Ovary (tissue), 9 donors: ENCODE results near the gene STK32C. TPM values are rescaled to one million over a fixed set of nuclear protein-coding genes. Genes with fewer than 3 reads are reported as not detected.
"Not testable (repeated sequence)": the region's sequence is repeated elsewhere in the genome, so short reads cannot be mapped to it uniquely, and the experiment has no call there.

Source experiments
- DNase-seq, 5 donors: peaks; one replicate each; pipeline ENCODE4 v3.0.0-alpha.2; 2019 to 2020
- H3K27ac ChIP-seq, 2 donors: fragments of 200-600 bp; one replicate each; pipeline versions ENCODE4 v1.5.1 to v1.8.0; 2019 to 2022
- H3K27me3 ChIP-seq: fragments of 200-600 bp; one replicate; pipeline ENCODE4 v1.8.0; 2022
- H3K36me3 ChIP-seq: fragments of 200-600 bp; sonication (generic); one replicate; pipeline ENCODE4 v1.5.1; 2019
- H3K4me1 ChIP-seq: one replicate; pipeline ENCODE4 v1.8.1; 2013; ENCODE audit warnings: mild to moderate bottlenecking, moderate library complexity; ENCODE audit not compliant: insufficient read depth
- H3K4me3 ChIP-seq: fragments of 200-600 bp; sonication (generic); one replicate; pipeline ENCODE4 v1.5.1; 2017
- H3K9me3 ChIP-seq, 2 donors: fragments of 200-600 bp in 1 of 2; sonication (generic) in 1 of 2; one replicate each; pipeline versions ENCODE4 v1.5.1 to v1.8.1; 2013 to 2019; ENCODE audit warnings: mild to moderate bottlenecking in 1 of 2, moderate library complexity in 1 of 2
- EP300 ChIP-seq: sonication (generic); formaldehyde crosslinking; IDR thresholded peaks from one replicate; pipeline ENCODE4 v1.6.1; 2017; ENCODE audit warnings: antibody characterized with exemption
- POLR2A ChIP-seq: fragments of 450-650 bp; IDR thresholded peaks from one replicate; pipeline ENCODE4 v1.6.1; 2017; ENCODE audit warnings: antibody characterized with exemption, mild to moderate bottlenecking, moderate library complexity
- WGBS, 3 donors: extraction: QIAGEN DNeasy Blood & Tissue Kit in 1 of 3; methylation state at CpG; one replicate each; pipeline versions ENCODE4 v1.1.5 to v1.1.7; 2013 to 2017; 5-methylcytosine and 5-hydroxymethylcytosine counted together
- intact Hi-C, 4 donors: fragments of 100-400 bp; cut with DNase I; formaldehyde crosslinking; loops; one replicate each; pipeline versions ENCODE4 v1.11.0 to v1.15.1; 2022 to 2023
- polyA plus RNA-seq, 2 donors: library from polyadenylated mRNA; stranded (reverse); fragments of 200-250 nt in 1 of 2; fragments of 350-450 nt in 1 of 2; fragmentation: Illumina TruSeq in 1 of 2; extraction: RNeasy Lipid Tissue Mini Kit (QIAGEN cat#74804) in 1 of 2; gene quantifications; one replicate each; pipeline ENCODE4 v1.2.3, GENCODE V29; 2013 to 2014
- total RNA-seq, 7 donors: library from RNA; depleted of rRNA in 2 of 7; stranded (reverse); fragments of >200 nt in 2 of 7; fragmentation: NEBNext Ultra II Directional in 3 of 7; extraction: Animal tissue kit (Norgen Biotek cat#: 25700) in 3 of 7; gene quantifications; one replicate each; pipeline versions ENCODE4 v1.1.0 to v1.2.4, GENCODE V29; 2016 to 2023
- TF ChIP-seq, protein P1 (sequence below), 3 donors: fragments of 450-650 bp in 2 of 3; fragments of 200-600 bp in 1 of 3; IDR thresholded peaks; one replicate each; pipeline versions ENCODE4 v1.5.1 to v1.8.0; 2016 to 2022; ENCODE audit warnings: antibody characterized with exemption in 3 of 3, mild to moderate bottlenecking in 1 of 3
- donor health status: DM: no; HTN: no; CAD: no; lungs with moderate emphysema.
- donor health status: DM: no; HTN: no; CAD: no.
- donor health status: Bipolar disorder and iron deficiency.
- donor health status: DM: yes; HTN: yes; CAD: no.
- donor health status: DM: no; HTN: no; CAD: no.
- donor health status: DM: yes; HTN: yes; CAD: no.

Gene STK32C
- total and polyA plus RNA-seq, 9 donors, result 2.6 to 13.8 (median 8.8) TPM

DNA sequence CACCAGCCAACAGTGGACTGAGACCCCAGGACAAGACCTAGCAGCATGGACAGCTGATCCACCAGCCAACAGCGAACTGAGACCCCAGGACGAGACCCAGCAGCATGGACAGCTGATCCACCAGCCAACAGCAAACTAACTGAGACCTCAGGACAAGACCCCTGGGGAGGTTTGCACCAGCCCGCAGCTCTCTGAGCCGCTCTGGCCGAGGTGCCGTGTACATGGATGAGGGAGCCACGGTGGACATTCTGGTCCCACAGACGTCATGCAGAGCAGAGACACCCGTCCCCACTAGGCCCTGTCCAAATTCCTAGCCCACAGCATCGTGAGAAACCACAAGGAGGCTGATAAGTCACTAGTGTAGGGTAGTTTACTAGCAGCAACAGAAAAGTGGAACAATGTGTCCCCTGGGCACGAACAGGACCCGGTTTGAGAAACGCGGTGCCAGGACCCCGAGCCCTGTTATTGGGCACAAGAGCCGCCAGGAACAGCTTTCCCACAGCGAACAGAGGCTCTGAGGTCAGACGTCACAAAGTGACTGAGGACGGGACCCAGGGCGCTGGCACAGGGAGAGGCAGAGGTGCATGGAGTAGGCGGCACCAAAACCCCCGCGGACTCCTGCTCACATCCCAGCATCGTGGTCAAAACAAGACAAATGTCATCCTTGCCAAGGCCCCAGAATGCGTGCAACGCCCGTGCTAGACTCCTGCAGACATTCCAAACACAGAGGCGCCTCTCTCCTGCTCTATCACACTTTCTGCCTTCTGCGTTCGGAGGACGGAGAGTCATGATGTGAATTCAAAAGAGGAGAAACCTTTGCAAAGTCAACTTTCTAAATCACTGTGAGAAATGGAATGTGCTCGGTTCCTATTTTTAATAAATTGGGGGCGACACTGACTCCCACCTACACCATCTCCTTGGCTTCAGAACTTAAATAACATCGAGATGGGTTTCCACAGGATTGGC lies 8.1 kb downstream of the STK32C start:
- WGBS, 3 donors, result 85 to 91% (median 91%) methylated on average over 34 of the region's 34 CpGs
- TF ChIP-seq, protein P1, sequence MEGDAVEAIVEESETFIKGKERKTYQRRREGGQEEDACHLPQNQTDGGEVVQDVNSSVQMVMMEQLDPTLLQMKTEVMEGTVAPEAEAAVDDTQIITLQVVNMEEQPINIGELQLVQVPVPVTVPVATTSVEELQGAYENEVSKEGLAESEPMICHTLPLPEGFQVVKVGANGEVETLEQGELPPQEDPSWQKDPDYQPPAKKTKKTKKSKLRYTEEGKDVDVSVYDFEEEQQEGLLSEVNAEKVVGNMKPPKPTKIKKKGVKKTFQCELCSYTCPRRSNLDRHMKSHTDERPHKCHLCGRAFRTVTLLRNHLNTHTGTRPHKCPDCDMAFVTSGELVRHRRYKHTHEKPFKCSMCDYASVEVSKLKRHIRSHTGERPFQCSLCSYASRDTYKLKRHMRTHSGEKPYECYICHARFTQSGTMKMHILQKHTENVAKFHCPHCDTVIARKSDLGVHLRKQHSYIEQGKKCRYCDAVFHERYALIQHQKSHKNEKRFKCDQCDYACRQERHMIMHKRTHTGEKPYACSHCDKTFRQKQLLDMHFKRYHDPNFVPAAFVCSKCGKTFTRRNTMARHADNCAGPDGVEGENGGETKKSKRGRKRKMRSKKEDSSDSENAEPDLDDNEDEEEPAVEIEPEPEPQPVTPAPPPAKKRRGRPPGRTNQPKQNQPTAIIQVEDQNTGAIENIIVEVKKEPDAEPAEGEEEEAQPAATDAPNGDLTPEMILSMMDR (IDR thresholded peaks at IDR 0.05), result no peak
- H3K9me3 ChIP-seq, result no peaks in the 10 kb centered on the region
- intact Hi-C loops, result no loop called here
- no peaks in the 10 kb centered on the region for H3K36me3 ChIP-seq
- no peak overlapping the region for H3K4me3 ChIP-seq
- DNase-seq, result peak in 1 of 5 donors; percentile 16
- no peaks in the 10 kb centered on the region for H3K4me1 ChIP-seq
- no peaks in the 10 kb centered on the region for H3K27me3 ChIP-seq
- H3K27ac ChIP-seq, result no peak overlapping the region

DNA sequence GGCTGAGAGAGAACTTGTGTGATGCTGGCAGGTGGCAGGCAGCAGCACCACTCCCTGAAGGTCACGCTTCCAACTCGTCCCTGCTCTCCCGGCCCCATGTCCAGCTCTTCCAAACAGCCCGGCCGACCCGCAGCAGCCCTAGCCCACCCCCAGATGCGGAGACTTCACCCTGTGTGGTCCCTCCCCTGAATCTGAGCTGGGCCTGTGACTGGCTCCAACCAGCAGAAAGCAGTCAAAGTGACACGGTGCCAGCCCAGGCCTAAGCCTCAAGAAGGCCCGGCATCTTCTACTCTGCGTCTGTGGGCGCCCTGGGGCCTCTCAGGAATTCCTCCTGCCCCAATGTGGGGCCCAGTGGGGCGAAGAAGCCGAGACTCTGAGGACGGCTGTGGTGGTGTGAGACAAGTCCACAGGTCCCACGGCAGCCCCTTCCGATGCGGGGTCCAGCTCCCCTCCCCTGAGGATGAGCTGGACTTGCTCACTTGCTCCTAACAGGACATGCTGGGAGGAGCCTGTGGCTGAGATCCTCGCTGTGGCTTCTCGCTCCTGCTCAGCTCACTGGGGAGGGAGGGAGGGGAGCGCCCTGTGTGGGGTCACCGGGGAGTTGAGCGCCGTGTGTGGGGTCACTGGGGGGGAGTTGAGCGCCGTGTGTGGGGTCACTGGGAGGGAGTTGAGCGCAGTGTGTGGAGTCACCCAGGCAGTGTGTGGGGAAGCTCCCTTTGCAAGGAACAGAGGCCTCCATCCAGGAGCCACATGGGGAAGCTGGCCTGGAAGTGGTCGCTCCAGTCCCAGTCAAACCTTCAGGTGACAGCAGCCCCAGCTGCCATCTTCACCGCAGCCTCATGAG lies 9.5 kb downstream of the STK32C start:
- WGBS, 3 donors, result 60 to 66% (median 62%) methylated on average over 26 to 28 of the region's 28 CpGs
- Histone ChIP-seq H3K4me3 (no peak overlapping the region), H3K9me3 (no peaks in the 10 kb centered on the region), H3K4me1 (no peaks in the 10 kb centered on the region), H3K36me3 (no peaks in the 10 kb centered on the region), H3K27me3 (no peaks in the 10 kb centered on the region), H3K27ac (no peak overlapping the region)
- DNase-seq, result peak in 1 of 5 donors; percentile 27
- intact Hi-C loops, result no loop called here
- TF ChIP-seq POLR2A, result no peak
- TF ChIP-seq, protein P1 (IDR thresholded peaks at IDR 0.05), result no peak
- TF ChIP-seq EP300, result no peak

DNA sequence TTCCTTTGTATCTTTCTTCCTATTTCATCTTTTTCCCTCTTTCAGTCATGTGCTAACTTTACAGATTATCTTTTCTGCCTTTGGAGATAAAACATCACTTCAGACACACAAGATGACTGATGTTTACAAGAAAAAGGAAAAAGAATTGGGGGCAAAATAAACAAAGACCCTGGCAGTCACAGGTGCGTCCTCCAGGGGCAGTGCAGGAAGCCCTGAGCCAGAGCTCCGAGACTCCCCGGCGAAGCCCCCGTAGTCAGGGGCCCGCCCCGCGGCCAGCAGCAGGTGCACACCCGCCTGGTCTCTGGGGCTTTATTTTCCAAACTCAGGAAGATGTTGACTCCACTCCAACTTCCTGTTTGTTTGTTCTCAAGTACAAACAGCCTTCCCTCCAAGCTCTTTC lies 10.2 kb downstream of the STK32C start:
- 23 to 39% (median 24%) methylated on average over 9 of the region's 9 CpGs for WGBS, 3 donors
- Histone ChIP-seq H3K27ac (no peak overlapping the region), H3K27me3 (no peaks in the 10 kb centered on the region), H3K9me3 (no peaks in the 10 kb centered on the region), H3K4me3 (no peak overlapping the region), H3K36me3 (no peaks in the 10 kb centered on the region), H3K4me1 (no peaks in the 10 kb centered on the region)
- intact Hi-C loops, result no loop called here
- TF ChIP-seq, protein P1 (IDR thresholded peaks at IDR 0.05), result no peak
- TF ChIP-seq EP300 (no peak), POLR2A (no peak)
- DNase-seq, result peak in 1 of 5 donors; percentile 7

DNA sequence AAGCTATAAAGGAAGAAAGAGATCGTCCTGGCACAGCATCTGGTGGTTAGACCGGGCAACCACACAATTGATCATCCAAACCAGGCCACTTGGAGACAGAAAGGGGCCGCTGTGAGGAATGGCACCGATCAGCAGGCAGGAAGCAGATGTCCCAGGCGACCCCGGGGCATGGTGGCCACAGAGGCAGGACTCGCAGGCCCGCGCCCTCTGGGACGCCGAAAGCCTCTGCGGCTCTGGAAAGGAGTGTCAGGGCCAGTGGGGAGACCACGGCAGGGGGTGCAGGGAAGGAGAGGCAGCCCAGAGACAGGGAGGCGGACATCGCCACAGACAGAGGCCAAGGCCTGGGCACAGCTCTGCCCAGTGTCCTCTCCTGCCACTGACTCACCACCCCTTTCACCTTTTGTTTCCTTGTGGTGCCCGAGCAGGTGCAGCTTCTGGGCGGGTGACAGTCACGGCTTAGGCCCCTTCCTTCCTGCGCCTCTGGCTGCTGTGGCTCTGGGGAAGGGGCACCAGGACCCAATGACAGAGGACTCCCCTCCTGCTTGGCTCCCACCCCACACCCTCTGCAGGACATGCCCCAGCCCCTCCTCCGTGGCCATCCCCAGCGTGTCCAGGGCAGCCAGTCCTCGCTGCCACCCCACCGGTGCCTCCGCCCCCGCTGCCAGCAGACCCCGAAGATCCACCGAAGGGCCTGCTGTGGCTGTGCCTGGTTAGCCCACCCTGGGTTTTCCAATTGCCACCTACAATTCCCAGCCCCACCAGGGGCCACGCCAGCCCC lies 10.9 kb downstream of the STK32C start:
- Histone ChIP-seq H3K4me1 (no peaks in the 10 kb centered on the region), H3K27me3 (no peaks in the 10 kb centered on the region), H3K27ac (no peak overlapping the region), H3K9me3 (no peaks in the 10 kb centered on the region), H3K4me3 (no peak overlapping the region), H3K36me3 (no peaks in the 10 kb centered on the region)
- DNase-seq, result peak in 1 of 5 donors; percentile 22
- intact Hi-C loops, result no loop called here
- WGBS, 3 donors, result 88 to 93% (median 92%) methylated on average over 26 to 28 of the region's 28 CpGs
- no peak for TF ChIP-seq EP300
- TF ChIP-seq POLR2A, result no peak
- TF ChIP-seq, protein P1 (IDR thresholded peaks at IDR 0.05), result no peak

DNA sequence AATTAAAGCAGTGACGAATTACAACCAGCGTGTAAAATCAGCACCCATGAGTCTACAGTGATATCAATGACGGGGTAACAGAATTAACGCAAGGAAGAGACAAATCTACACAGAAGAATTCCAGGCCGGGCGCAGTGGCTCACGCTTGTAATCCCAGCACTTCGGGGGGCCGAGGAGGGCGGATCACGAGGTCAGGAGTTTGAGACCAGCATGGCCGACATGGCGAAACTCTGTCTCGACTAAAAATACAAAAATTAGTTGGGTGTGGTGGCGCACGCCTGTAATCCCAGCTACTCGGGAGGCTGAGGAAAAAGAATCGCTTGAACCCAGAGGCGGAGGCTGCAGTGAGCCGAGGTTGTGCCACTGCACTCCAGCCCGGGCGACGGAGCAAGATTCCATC lies 12.3 kb downstream of the STK32C start:
- intact Hi-C loops, result not testable (repeated sequence)
- 93 to 95% (median 95%) methylated on average over 23 of the region's 23 CpGs for WGBS, 3 donors
- peak in 1 of 5 donors; percentile 9 for DNase-seq

More for the DNA sequence above, 12.3 kb downstream of the STK32C start:
- not testable (repeated sequence) for H3K9me3 ChIP-seq, H3K36me3 ChIP-seq, H3K4me3 ChIP-seq, H3K4me1 ChIP-seq, H3K27ac ChIP-seq, H3K27me3 ChIP-seq
